ENCODE measurements around the gene CHL1.

Gene CHL1

GRCh38 chr3:279325-279724 lies 82.8 kb downstream of the CHL1 start:
- DNase-seq = no peak

- DNase-seq = no peak
Measured at GRCh38 chr3:280681-281080, 84.1 kb downstream of the CHL1 start.

DNA sequence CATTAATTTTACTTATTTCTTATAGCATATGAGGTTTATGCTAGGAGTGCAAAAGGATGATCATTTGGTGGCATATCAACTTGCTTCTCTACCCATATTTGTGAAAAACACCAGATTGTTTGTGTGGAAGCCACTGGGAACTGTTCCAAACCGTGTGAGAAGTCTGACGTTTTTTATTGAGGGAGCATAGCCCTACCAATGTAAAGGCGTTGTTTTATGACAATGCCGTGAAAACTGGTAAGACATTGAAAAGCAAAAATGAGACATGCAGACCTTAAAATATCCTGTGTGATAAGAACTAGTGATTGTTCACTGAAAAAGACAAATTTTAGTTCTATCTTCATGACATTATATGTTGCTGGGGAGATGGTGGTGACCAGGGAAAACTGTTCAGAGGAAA lies 87.8 kb downstream of the CHL1 start:
- DNase-seq = no peak

DNA sequence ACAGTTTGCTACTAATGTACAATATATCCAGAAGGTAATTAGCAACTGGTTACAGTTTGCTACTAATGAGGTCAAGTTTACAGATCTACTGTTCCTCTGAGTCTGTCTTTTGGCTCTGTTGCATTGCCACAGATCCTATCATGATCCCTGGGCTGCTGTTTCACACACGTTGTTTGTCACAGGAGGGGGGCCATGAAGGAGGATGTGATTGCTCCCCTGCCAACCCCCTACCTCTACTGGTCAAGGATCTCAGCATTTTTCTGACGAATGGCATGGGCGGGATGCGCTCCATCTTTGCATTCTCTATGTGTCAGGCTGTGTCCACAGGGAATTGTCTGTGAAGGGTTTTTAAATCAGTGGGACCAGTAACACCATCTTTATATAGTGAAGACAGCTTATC lies 91.9 kb downstream of the CHL1 start:
- DNase-seq = no peak

DNA sequence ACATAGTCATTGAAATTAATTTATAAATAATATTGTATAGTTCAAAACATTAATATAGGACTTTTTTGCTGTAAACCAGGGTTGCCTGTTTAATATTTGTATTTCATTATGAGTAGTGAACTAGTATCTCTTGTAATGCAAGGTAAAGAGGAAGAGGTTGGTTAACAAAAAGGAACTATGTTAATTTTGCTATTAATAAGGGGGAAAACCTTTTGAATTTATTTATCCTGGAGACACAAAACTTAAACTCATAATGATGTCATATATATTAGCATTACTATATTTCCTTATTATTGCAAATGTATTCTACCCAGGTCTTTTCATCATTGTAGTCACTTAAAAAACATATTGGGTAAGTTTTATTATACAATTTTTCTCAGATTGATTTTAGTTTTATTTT lies 94.5 kb downstream of the CHL1 start:
- DNase-seq = no peak

GRCh38 chr3:291646-292436 lies 95.3 kb downstream of the CHL1 start:
- no peak for DNase-seq

- no peak for DNase-seq
Measured at GRCh38 chr3:294096-294495, 97.5 kb downstream of the CHL1 start.

GRCh38 chr3:294581-294980 lies 98.0 kb downstream of the CHL1 start:
- DNase-seq = no peak

GRCh38 chr3:295166-295565 lies 98.6 kb downstream of the CHL1 start:
- no peak for DNase-seq

DNA sequence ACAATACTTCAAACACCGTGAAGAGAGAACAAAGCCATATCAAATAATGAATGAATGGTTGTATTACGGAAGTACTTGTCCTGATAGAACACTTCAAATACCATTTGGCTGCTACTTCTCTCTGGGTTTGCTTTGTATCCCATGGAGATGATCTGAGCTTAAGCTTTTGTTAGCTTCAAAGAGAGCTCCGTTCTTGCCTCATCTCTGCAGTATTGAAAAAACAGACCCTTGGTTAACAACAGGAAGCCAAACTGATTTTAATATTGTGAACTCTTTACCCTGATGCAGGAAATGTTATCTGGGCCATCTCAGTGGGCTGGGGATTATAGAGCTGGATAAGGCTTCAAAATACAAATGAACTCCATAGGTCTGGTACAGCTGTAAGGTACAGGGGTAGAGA lies 101.0 kb downstream of the CHL1 start:
- DNase-seq = no peak

DNA sequence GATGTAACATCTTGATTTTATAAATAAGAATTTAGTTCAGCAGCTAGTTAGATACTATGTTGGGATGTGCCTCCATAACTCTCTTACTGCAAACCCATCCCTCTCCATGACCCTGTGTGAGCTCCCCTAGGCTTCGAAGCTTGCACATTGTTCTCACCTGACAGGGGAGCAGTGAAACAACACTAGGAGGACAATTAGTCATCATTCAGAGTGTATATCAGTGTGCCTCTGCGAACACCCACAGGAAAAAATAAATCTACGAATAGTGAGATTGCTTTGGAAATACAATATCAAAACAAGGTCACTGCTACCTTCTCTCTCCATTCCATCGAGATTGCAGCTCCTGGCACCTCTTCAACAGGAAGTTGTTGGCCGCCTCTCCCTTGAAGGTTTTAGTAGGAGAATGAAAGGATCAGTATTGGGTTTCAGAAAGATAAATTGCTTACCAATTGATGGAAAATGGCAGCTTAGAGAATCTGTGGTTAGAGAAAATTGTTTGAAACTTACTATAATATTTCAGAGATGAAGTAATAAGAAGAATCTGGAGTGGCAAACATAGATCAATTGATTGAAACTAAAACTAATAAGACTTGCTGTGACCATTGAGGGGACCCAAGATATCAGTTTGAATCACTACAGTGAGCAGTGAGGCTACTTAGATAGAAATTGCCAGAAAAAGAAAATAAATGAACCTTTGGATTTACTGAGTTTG lies 103.2 kb downstream of the CHL1 start:
- no peak for DNase-seq

DNA sequence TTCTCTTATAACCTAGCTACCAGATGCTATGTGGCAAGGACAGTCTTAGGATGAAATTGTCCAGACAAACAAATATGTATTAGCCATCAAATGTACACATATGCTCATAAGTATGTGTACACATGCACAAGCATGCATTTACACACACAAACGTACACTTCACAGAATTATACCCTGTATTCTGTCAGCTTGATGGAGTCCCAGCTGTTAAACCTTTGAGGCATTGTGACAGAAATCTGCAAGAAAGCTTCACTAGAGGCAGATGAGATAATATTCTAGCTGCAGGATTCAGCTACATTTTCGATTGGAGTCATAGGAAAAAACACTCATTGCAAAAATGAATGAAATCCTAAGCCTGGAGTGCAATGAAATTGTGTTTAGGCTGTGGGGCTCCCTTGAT lies 110.6 kb downstream of the CHL1 start:
- DNase-seq = no peak

DNA sequence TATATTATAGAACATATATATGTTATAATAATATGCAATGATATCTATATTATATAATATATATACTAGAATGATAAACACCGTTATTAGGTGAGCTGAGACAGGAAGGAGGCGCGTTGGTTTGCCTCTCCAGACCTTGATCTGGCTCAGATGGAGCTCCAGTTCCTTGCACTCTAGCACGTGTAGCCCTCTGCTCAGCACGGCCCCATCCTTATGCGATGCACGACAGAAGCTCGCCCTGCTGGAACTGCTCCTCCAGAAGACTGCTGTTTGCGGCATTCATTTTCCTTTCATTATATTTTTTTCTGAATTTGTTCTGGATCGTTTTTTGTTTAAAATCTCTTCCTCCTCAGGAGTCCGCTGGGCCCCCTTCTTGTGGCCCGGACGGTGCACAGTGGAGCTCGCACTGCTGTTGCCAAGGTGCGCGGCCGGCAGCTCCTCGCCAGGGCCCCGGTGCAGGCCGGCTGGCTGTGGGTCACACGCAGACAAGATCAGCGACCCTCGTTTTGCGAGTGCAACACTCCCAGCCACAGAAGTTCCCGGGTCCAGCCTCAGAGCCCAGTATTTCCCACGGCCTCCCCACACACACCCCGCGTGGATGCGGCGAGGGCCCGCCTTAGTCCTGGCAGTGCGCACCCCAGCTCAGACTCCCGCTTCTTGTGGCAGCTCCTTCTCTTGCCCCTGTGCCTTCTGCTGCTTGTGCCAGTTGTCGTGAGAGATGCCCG lies 112.2 kb downstream of the CHL1 start:
- no peak for DNase-seq

DNA sequence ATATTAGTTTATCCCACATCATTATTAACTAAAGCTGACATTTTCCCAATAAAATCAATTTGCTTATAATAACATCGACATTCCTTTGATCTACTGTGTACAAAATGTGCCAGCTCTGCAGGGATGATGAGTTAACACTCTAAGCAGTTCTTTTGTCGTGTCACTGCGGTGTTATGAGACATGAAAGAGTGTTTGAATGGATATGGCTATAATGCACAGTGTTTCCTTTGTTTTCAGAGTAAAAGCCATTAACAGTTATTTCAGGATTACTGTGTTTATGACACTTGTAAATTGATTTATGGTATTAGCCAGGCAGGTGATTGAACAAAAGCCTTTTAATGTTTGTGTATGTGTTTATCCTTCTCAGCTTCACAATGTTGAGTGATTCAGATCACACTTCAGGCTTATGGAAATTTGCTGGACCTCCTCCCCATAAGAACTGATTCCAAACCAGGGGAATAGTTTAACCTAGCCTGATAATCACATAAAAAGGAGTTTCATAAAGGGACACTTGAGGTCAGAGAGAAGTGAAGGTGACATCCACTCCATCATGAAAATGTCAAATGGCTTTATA lies 115.7 kb downstream of the CHL1 start:
- DNase-seq = no peak

DNA sequence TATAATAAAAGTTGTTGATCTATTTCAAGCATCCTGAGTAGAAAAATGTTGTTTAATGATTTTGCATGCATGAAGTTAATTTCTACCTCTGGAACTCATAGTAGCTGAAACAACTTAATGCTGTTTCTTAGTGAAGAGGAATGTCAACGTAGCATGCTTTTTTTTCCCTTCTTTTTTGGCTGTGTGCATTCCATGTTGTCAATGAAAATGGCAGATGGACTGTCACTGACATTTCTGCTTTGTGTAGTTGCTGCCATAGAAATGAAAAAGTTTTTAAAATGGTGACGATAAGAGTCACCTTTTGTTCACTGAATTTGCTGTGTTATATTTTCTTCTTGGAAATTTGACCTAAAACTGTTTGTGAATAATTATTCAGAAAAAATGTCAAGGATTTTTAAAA lies 116.3 kb downstream of the CHL1 start:
- no peak for DNase-seq

GRCh38 chr3:317012-317411 lies 120.4 kb downstream of the CHL1 start:
- no peak for DNase-seq

- no peak for DNase-seq
Measured at GRCh38 chr3:318903-319302, 122.3 kb downstream of the CHL1 start.

GRCh38 chr3:324423-324822 lies 127.9 kb downstream of the CHL1 start:
- no peak for DNase-seq

- DNase-seq = no peak
Measured at GRCh38 chr3:325495-325894, 128.9 kb downstream of the CHL1 start.

DNA sequence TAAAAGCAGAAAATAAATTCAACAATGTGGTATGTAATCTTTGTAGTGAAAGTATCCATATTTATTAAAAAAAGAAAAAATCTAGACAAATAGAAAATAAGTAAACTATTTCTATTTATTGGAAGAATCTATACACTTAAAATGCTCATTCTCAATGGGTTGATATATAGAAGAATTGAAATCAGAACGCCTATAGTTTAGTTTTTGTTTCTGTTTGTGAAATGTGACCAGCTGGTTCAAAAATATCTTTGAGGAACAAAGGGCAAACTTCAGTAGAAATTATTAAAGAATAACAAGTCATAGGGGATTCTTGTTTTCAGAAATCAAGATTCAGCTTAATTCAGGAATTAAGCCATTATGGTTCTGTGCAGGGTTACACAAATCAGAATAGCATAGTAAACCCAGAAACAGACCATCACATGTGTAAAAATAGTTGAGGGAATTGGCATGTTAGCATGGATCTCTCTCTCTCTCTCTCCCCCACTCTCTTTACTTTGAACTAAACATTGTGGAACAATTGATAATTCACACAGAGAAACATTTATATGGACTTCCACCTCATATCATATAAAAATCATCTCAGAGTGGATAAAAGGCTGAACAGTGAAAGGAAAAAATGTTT lies 134.0 kb downstream of the CHL1 start:
- no peak for DNase-seq

DNA sequence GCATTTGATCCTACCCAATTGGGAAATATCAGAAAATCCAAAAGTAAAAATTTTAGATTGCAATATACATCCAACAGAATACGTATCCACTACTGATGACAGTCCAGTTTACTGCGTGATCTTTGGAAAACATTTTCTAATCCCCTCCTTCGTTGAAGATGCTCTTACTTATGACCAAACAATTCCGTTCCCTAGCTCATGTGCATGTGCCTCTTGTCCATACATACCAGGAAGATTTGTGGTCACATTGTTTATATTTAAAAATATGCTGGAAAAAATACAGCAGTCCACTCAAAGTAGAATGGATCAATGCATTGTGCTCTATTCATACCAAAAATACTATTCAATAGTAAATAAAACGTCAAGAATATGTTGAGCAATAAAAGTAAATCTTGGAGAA lies 135.3 kb downstream of the CHL1 start:
- DNase-seq = no peak

DNA sequence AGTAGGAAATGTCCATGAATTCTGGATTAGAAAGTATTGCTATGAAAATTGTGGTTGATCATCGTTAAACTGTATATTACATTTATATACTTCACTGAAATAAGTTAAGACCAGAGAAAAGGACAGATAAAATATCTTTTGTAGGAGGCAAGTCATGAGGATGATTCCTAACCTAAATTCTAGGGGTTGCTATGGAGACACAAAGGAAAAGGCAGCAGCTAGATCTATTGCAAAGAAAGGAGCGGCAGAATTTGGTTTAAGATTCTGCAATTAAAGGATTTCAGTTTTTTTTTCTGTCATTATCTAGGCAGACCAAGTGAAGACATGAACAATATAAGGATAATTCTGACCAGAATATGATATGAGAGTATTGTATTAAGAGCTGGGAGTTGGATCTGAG lies 136.1 kb downstream of the CHL1 start:
- no peak for DNase-seq

DNA sequence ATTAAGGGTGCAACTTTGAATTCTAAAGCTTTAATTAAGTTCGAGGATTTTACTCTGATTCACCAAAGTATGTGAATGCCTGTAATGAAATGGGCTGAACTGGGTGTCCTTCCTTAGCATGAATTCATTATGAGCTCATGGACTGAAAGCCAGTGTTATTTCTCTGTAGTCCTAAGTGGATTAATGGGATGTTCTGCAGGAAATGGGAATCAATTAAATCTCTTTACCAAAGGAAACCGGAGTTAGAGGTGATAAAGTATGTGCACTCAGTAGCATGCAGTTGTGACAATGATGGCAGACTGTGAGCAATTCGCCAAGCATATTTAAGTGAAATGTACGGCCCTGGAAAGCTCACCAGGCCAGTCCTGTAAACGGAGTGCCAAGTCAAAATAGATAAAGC lies 138.7 kb downstream of the CHL1 start:
- no peak for DNase-seq

All from activated CD4-positive, CD25-positive, alpha-beta regulatory T cell (primary cell).